K562 (cell line): ENCODE results near the gene ZFAND6. TPM values are rescaled to one million over a fixed set of nuclear protein-coding genes. Genes with fewer than 3 reads are reported as not detected.
"Not testable (repeated sequence)": the region's sequence is repeated elsewhere in the genome, so short reads cannot be mapped to it uniquely, and the experiment has no call there.

Experiments
- ATAC-seq: fragments of 200-7000 bp; cut with Tn5 transposase; 3 replicates; pipeline ENCODE4 v1.9.1; 2020; ENCODE audit warnings: moderate library complexity
- BruUV-seq: library from RNA; stranded (reverse); fragments of 400-500 nt; replicated peaks from 2 replicates; lab custom pipeline; 2021; lab: Mats Ljungman, UMichigan
- CTCF ChIA-PET: fragments of 300-600 bp; formaldehyde crosslinking; extraction: SDS; loops from one replicate; lab custom pipeline; 2021; ENCODE audit warnings: low intra/inter-chr PET ratio; lab: Yijun Ruan, JAX
- POLR2A ChIA-PET: fragments of 300-600, 350-650 bp; sonication (Branson Sonifier 250); formaldehyde crosslinking; extraction: SDS; loops from one replicate; lab custom pipeline; 2021; ENCODE audit warnings: antibody characterized with exemption, inconsistent platforms; lab: Yijun Ruan, JAX
- DNase-seq, 4 experiments: peaks; one replicate each; pipeline versions ENCODE4 v3.0.0 to v3.0.0-alpha.2; 2011 to 2018; ENCODE audit warnings: low spot score in 3 of 4, mixed read lengths in 3 of 4; ENCODE audit errors: extremely low read depth in 1 of 4
- FAIRE-seq: peaks from 2 replicates; lab custom pipeline; 2011; peaks lifted over from hg19 to GRCh38; lab: Jason Lieb, UNC
- H2AFZ ChIP-seq: 2 replicates; pipeline ENCODE4 v1.6.0; 2011; ENCODE audit warnings: low read depth, low read length, control low read depth, inconsistent platforms
- H3K27ac ChIP-seq: fragments of 200-600 bp; 3 replicates; pipeline ENCODE4 v1.8.0; 2011; ENCODE audit warnings: low read depth, mild to moderate bottlenecking, control low read depth, inconsistent platforms, low read length, moderate library complexity, mixed read lengths; ENCODE audit errors: extremely low read depth
- H3K27me3 ChIP-seq, 2 experiments: fragments of 300-600 bp in 1 of 2; 2 replicates in 1 of 2; 3 replicates in 1 of 2; pipeline versions ENCODE4 v1.6.0 to v1.8.0; 2011; ENCODE audit warnings: inconsistent platforms in 2 of 2, low read length in 2 of 2, mild to moderate bottlenecking in 1 of 2, mixed read lengths in 1 of 2, moderate library complexity in 1 of 2; ENCODE audit not compliant: control insufficient read depth in 2 of 2, insufficient read depth in 2 of 2
- H3K36me3 ChIP-seq: fragments of 300-600 bp; 3 replicates; pipeline ENCODE4 v1.8.0; 2011; ENCODE audit warnings: mild to moderate bottlenecking, low read length, inconsistent platforms; ENCODE audit not compliant: control insufficient read depth, insufficient read depth
- H3K4me1 ChIP-seq, 2 experiments: fragments of 200-600 bp in 1 of 2; replicated peaks in 1 of 2; 2 replicates in 1 of 2; 3 replicates in 1 of 2; pipeline versions ENCODE4 v1.5.1 to v1.8.0; 2011; ENCODE audit warnings: inconsistent platforms in 2 of 2, low read length in 2 of 2, mild to moderate bottlenecking in 1 of 2, mixed read lengths in 1 of 2, moderate library complexity in 1 of 2; ENCODE audit not compliant: control insufficient read depth in 2 of 2, insufficient read depth in 2 of 2
- H3K4me2 ChIP-seq: 2 replicates; pipeline ENCODE4 v1.6.1; 2011; ENCODE audit warnings: low read length, control low read depth, inconsistent platforms, mixed read lengths; ENCODE audit not compliant: insufficient read depth
- H3K4me3 ChIP-seq: fragments of 200-600 bp; sonication (generic), shearing (Covaris generic); 2 replicates; pipeline ENCODE4 v1.5.1; 2016; ENCODE audit warnings: control low read depth, inconsistent platforms
- H3K79me2 ChIP-seq: fragments of 200-600 bp; 3 replicates; pipeline ENCODE4 v1.8.0; 2011; ENCODE audit warnings: low read length, inconsistent platforms; ENCODE audit not compliant: control insufficient read depth, insufficient read depth
- H3K9ac ChIP-seq, 2 experiments: 2 replicates each; pipeline versions ENCODE4 v1.6.0 to v1.6.1; 2011; ENCODE audit warnings: low read depth in 2 of 2, low read length in 2 of 2, control low read depth in 1 of 2, inconsistent platforms in 1 of 2, mild to moderate bottlenecking in 1 of 2, mixed read lengths in 1 of 2; ENCODE audit not compliant: insufficient read depth in 1 of 2
- H3K9me1 ChIP-seq: one replicate; pipeline ENCODE4 v1.6.0; 2011; ENCODE audit warnings: inconsistent platforms, mild to moderate bottlenecking, low read length, moderate library complexity; ENCODE audit not compliant: control insufficient read depth, insufficient read depth
- H3K9me3 ChIP-seq: replicated peaks from 2 replicates; pipeline ENCODE4 v1.5.1; 2011; ENCODE audit warnings: low read depth, low read length, inconsistent platforms; ENCODE audit not compliant: control insufficient read depth, insufficient read depth
- H4K20me1 ChIP-seq: replicated peaks from 2 replicates; pipeline ENCODE4 v1.6.1; 2011; ENCODE audit warnings: low read length, inconsistent platforms, mixed read lengths; ENCODE audit not compliant: control insufficient read depth, insufficient read depth
- CHAMP1 ChIP-seq: fragments of 450-650 bp; IDR thresholded peaks from 2 replicates; pipeline ENCODE4 v1.6.1; 2016; ENCODE audit warnings: mild to moderate bottlenecking
- DMBX1 ChIP-seq: fragments of 250-450 bp; sonication (Bioruptor Pico); IDR thresholded peaks from 2 replicates; pipeline ENCODE4 v1.8.0; 2022; ENCODE audit warnings: inconsistent platforms, mild to moderate bottlenecking, moderate library complexity, borderline replicate concordance
- FIP1L1 ChIP-seq: fragments of 200-400 bp; formaldehyde crosslinking; IDR thresholded peaks from 2 replicates; pipeline ENCODE4 v1.6.1; 2018; ENCODE audit warnings: mild to moderate bottlenecking, low read depth, low read length; ENCODE audit not compliant: poor library complexity, severe bottlenecking
- MEF2D ChIP-seq: conservative IDR thresholded peaks from 2 replicates; pipeline ENCODE4 v1.6.1; 2016; ENCODE audit warnings: low read depth, missing genetic modification characterization, missing compliant biosample characterization
- NCOA2 ChIP-seq, 2 experiments: fragments of 450-650 bp; IDR thresholded peaks; 2 replicates each; pipeline ENCODE4 v1.6.1; 2018; ENCODE audit warnings: mild to moderate bottlenecking in 2 of 2, moderate library complexity in 1 of 2; ENCODE audit not compliant: partially characterized antibody in 2 of 2
- NR4A1 ChIP-seq, 2 experiments: fragments of 250-450 bp in 1 of 2; fragments of 450-650 bp in 1 of 2; sonication (Bioruptor Pico) in 1 of 2; IDR thresholded peaks; 2 replicates each; pipeline versions ENCODE4 v1.4.0 to v1.6.1; 2016 to 2020; ENCODE audit warnings: mild to moderate bottlenecking in 2 of 2, missing compliant biosample characterization in 1 of 2, missing genetic modification characterization in 1 of 2, moderate library complexity in 1 of 2
- RHOXF2B ChIP-seq: fragments of 250-450 bp; sonication (Bioruptor Pico); conservative IDR thresholded peaks from 2 replicates; pipeline ENCODE4 v1.5.1; 2021
- SMC3 ChIP-seq: conservative IDR thresholded peaks from 2 replicates; pipeline ENCODE4 v1.6.1; 2011; ENCODE audit warnings: low read depth, low read length, improper control_type of control experiment; ENCODE audit not compliant: insufficient read depth
- ZBTB12 ChIP-seq: fragments of 250-450 bp; sonication (Bioruptor Pico); IDR thresholded peaks from 2 replicates; pipeline ENCODE4 v1.4.0; 2020
- ZNF316 ChIP-seq: fragments of 450-650 bp; IDR thresholded peaks from 2 replicates; pipeline ENCODE4 v1.6.1; 2016
- ZNF766 ChIP-seq: fragments of 200-800 bp; sonication (Bioruptor generic); conservative IDR thresholded peaks from 2 replicates; pipeline ENCODE4 v1.6.1; 2016; ENCODE audit warnings: missing genetic modification characterization, missing compliant biosample characterization
- whole genome bisulfite sequencing: fragments of 100-300 bp; shearing (Covaris generic); methylation state at CpG from one replicate; pipeline ENCODE4 v1.1.6; 2016; ENCODE audit warnings: low coverage, mixed read lengths; ENCODE audit not compliant: insufficient coverage; ENCODE audit errors: missing lambda C conversion rate; 5-methylcytosine and 5-hydroxymethylcytosine counted together
- in situ Hi-C: fragments of 300-500 bp; cut with MboI; formaldehyde crosslinking; loops from 4 replicates; pipeline ENCODE4 v1.15.0; 2018; ENCODE audit warnings: inconsistent platforms, mixed read lengths
- intact Hi-C: fragments of 100-400 bp; cut with micrococcal nuclease; formaldehyde crosslinking; loops from 2 replicates; pipeline ENCODE4 v1.14.2; 2022
- polyA plus RNA-seq, 8 experiments: library from polyadenylated mRNA; depleted of rRNA in 4 of 8; stranded (reverse) in 5 of 8; unstranded in 3 of 8; fragments of >200 nt; fragmentation: Nextera tagmentation in 2 of 8; fragmentation: Illumina TruSeq in 1 of 8; extraction: Ambion mirVana in 2 of 8; extraction: Trizol in 1 of 8; gene quantifications; 2 replicates each; pipeline versions ENCODE4 v1.2.1 to v1.2.3, GENCODE V29; 2011 to 2014; ENCODE audit warnings: inconsistent platforms in 1 of 8, missing spikeins in 1 of 8
- total RNA-seq, 7 experiments: library from RNA; depleted of rRNA in 6 of 7; stranded (reverse); fragments of >200 nt in 6 of 7; fragmentation: Illumina TruSeq in 2 of 7; extraction: Trizol in 2 of 7; gene quantifications; 2 replicates each; pipeline versions ENCODE4 v1.2.1 to v1.2.3, GENCODE V29; 2011 to 2021; ENCODE audit warnings: low replicate concordance in 1 of 7

ZFAND6 gene
- total and polyA plus RNA-seq, 9 of the 15 experiments (the other 6 are each of a cell fraction or from before 2014, with no cell fraction given) = 53.9 to 206 (median 88.9) TPM

- no peak for ATAC-seq
- ChIA-PET POLR2A (no interaction called here), CTCF (no interaction called here)
- Histone ChIP-seq H3K36me3 (peaks cover 45% of the 10 kb centered on the region), H4K20me1 (no peaks in the 10 kb centered on the region), H3K9ac (no peak overlapping the region), H3K4me1 (no peaks in the 10 kb centered on the region; a peak in 1 of 5 replicates), H3K9me1 (no peaks in the 10 kb centered on the region), H3K27me3 (no peaks in the 10 kb centered on the region), H3K79me2 (peaks cover 22% of the 10 kb centered on the region; the same call in 1 of the 3 replicates), H3K27ac (no peak overlapping the region), H2AFZ (no peak overlapping the region), H3K4me2 (no peak overlapping the region), H3K9me3 (no peaks in the 10 kb centered on the region), H3K4me3 (no peak overlapping the region)
- no peak for FAIRE-seq
- DNase-seq = no peak
- in situ Hi-C loops (no loop called here), intact Hi-C loops (no loop called here)
- no TSS peak for BruUV-seq
- WGBS = 96% methylated on average over 6 of the region's 6 CpGs
- TF ChIP-seq RHOXF2B (CRISPR knock-in tag) (no peak), ZBTB12 (no peak), ZNF316 (no peak), FIP1L1 (no peak), SMC3 (no peak), ZNF766 (no peak), NR4A1 (CRISPR knock-in tag; IDR thresholded peaks at IDR 0.05) (no peak), NR4A1 (tag; IDR thresholded peaks at IDR 0.05) (no peak), CHAMP1 (no peak), DMBX1 (CRISPR knock-in tag) (no peak), MEF2D (tag) (no peak), NCOA2 (IDR thresholded peaks at IDR 0.05; ENCODE audit: partially characterized antibody in 2 of 2) (no peak)
Observed at GRCh38 chr15:80123034-80123433, 63.6 kb downstream of the ZFAND6 start.

- BruUV-seq, H4K20me1 ChIP-seq, H3K27ac ChIP-seq, in situ Hi-C loops, DNase-seq, ATAC-seq, FAIRE-seq, H3K4me3 ChIP-seq, POLR2A ChIA-PET, H3K27me3 ChIP-seq, CTCF ChIA-PET, H2AFZ ChIP-seq, H3K9ac ChIP-seq, H3K9me3 ChIP-seq, intact Hi-C loops, H3K4me1 ChIP-seq, H3K9me1 ChIP-seq, H3K79me2 ChIP-seq, H3K4me2 ChIP-seq: not testable (repeated sequence)
- peaks cover 48% of the 10 kb centered on the region for H3K36me3 ChIP-seq
- 94% methylated on average over 6 of the region's 6 CpGs for WGBS
Observed at GRCh38 chr15:80127253-80127652, 67.8 kb downstream of the ZFAND6 start.
